Neuronal stem cell (in vitro differentiated cells): ENCODE data around the gene ABLIM2.
A peak's percentile ranks its signal among the peaks of the same experiment; 100 is the strongest.

Experiments used
- DNase-seq: peaks from one replicate; pipeline ENCODE4 v3.0.0-alpha.2; 2013; ENCODE audit warnings: low spot score
- H2AFZ ChIP-seq: one replicate; pipeline ENCODE4 v1.6.1; 2013; ENCODE audit warnings: mild to moderate bottlenecking, low read length, inconsistent platforms
- H2AK5ac ChIP-seq: 2 replicates; pipeline ENCODE4 v1.6.1; 2013; ENCODE audit warnings: low read depth, mild to moderate bottlenecking, inconsistent platforms, low read length, moderate library complexity, mixed read lengths
- H2BK120ac ChIP-seq: 2 replicates; pipeline ENCODE4 v1.6.1; 2013; ENCODE audit warnings: low read depth, mild to moderate bottlenecking, inconsistent platforms, low read length, moderate library complexity, mixed read lengths
- H2BK12ac ChIP-seq: one replicate; pipeline ENCODE4 v1.6.1; 2013; ENCODE audit warnings: low read length, inconsistent platforms
- H2BK15ac ChIP-seq: 2 replicates; pipeline ENCODE4 v1.6.1; 2013; ENCODE audit warnings: mild to moderate bottlenecking, low read length, inconsistent platforms, mixed read lengths
- H2BK5ac ChIP-seq: one replicate; pipeline ENCODE4 v1.6.1; 2013; ENCODE audit warnings: inconsistent platforms, mild to moderate bottlenecking, low read length, moderate library complexity
- H3K14ac ChIP-seq: one replicate; pipeline ENCODE4 v1.6.1; 2013; ENCODE audit warnings: low read length, inconsistent platforms
- H3K18ac ChIP-seq: 2 replicates; pipeline ENCODE4 v1.6.1; 2013; ENCODE audit warnings: low read length, inconsistent platforms
- H3K23ac ChIP-seq: 2 replicates; pipeline ENCODE4 v1.6.1; 2013; ENCODE audit warnings: low read depth, mild to moderate bottlenecking, mixed read lengths, low read length, inconsistent platforms; ENCODE audit not compliant: poor library complexity
- H3K27ac ChIP-seq: replicated peaks from 3 replicates; pipeline ENCODE4 v1.5.1; 2013; ENCODE audit warnings: low read length, inconsistent platforms
- H3K27me3 ChIP-seq, 3 experiments: 2 replicates each; pipeline ENCODE4 v1.6.1; 2013; ENCODE audit warnings: low read length in 3 of 3, mild to moderate bottlenecking in 2 of 3, inconsistent platforms in 1 of 3, low read depth in 1 of 3, mixed read lengths in 1 of 3, moderate library complexity in 1 of 3; ENCODE audit not compliant: control insufficient read depth in 3 of 3, insufficient read depth in 3 of 3
- H3K36me3 ChIP-seq, 2 donors: replicated peaks in 1 of 2; 2 replicates each; pipeline ENCODE4 v1.6.1; 2013; ENCODE audit warnings: low read length in 2 of 2; ENCODE audit not compliant: control insufficient read depth in 2 of 2, insufficient read depth in 2 of 2
- H3K4ac ChIP-seq: 2 replicates; pipeline ENCODE4 v1.6.1; 2013; ENCODE audit warnings: inconsistent platforms, mild to moderate bottlenecking, low read length, moderate library complexity
- H3K4me1 ChIP-seq, 2 donors: 1 replicate in 1 of 2; 2 replicates in 1 of 2; pipeline ENCODE4 v1.6.1; 2013; ENCODE audit warnings: low read length in 2 of 2, low read depth in 1 of 2; ENCODE audit not compliant: control insufficient read depth in 2 of 2, insufficient read depth in 1 of 2
- H3K4me2 ChIP-seq: one replicate; pipeline ENCODE4 v1.6.1; 2013; ENCODE audit warnings: mild to moderate bottlenecking, low read length, inconsistent platforms; ENCODE audit not compliant: insufficient read depth, poor library complexity, severe bottlenecking
- H3K4me3 ChIP-seq, 2 donors: 2 replicates each; pipeline ENCODE4 v1.5.1; 2013; ENCODE audit warnings: low read length in 2 of 2, mild to moderate bottlenecking in 2 of 2, inconsistent platforms in 1 of 2, moderate library complexity in 1 of 2
- H3K79me1 ChIP-seq: one replicate; pipeline ENCODE4 v1.6.1; 2013; ENCODE audit warnings: low read depth, mild to moderate bottlenecking, inconsistent platforms, low read length, moderate library complexity
- H3K9ac ChIP-seq: one replicate; pipeline ENCODE4 v1.6.1; 2013; ENCODE audit warnings: mild to moderate bottlenecking, low read depth, low read length, inconsistent platforms; ENCODE audit not compliant: poor library complexity
- H3K9me3 ChIP-seq, 2 donors: replicated peaks in 1 of 2; 2 replicates each; pipeline versions ENCODE3 to v1.6.1; 2013; ENCODE audit warnings: low read length in 2 of 2, mild to moderate bottlenecking in 2 of 2, inconsistent platforms in 1 of 2, low read depth in 1 of 2, mixed read lengths in 1 of 2, moderate library complexity in 1 of 2; ENCODE audit not compliant: control insufficient read depth in 2 of 2, insufficient read depth in 1 of 2
- H4K8ac ChIP-seq: one replicate; pipeline ENCODE4 v1.6.1; 2013; ENCODE audit warnings: low read depth, mild to moderate bottlenecking, inconsistent platforms, low read length, moderate library complexity
- H4K91ac ChIP-seq: one replicate; pipeline ENCODE4 v1.6.1; 2013; ENCODE audit warnings: low read length, low read depth, mild to moderate bottlenecking, inconsistent platforms; ENCODE audit not compliant: poor library complexity
- WGBS, 2 donors: extraction: QIAGEN DNeasy Blood & Tissue Kit; methylation state at CpG; one replicate each; pipeline ENCODE4 v1.1.7; 2013; ENCODE audit warnings: missing lambda C conversion rate in 2 of 2, mixed read lengths in 1 of 2; ENCODE audit not compliant: insufficient read length in 2 of 2, insufficient replicate concordance in 1 of 2; ENCODE audit errors: extremely low coverage in 2 of 2; 5-methylcytosine and 5-hydroxymethylcytosine counted together

ABLIM2 gene

DNA sequence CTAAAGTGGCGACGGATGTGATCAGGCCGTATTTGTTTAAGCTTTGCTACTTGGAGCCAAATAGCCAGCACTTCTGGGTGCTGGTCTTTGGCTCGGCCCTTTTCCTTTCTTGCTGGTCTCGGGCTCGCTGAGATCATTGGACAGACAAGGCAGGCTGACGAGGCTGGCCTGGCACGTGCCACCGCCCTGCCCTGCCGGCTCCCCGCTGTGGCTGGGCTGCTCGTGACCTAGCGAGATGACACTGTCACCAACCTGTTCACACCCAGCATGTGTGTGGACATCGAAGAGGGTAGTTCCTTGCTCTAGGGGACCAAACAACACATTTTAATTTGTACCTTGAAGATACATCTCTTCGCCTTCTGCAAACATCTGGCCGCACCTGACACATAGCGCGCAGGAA, 98.0 kb downstream of the ABLIM2 start:
- Histone ChIP-seq H3K79me1 (no peaks in the 10 kb centered on the region), H2BK120ac (no peak overlapping the region), H3K4me1 (no peaks in the 10 kb centered on the region), H3K27me3 (peaks cover 0 to 4% (median 0%) of the 10 kb centered on the region in 3 experiments), H2BK15ac (no peak overlapping the region), H3K23ac (no peak overlapping the region), H3K9ac (no peak overlapping the region), H2BK12ac (no peak overlapping the region), H3K27ac (no peak overlapping the region), H4K8ac (no peak overlapping the region), H3K4me3 (no peak overlapping the region), H3K36me3 (no peaks in the 10 kb centered on the region), H2AFZ (no peak overlapping the region), H3K14ac (no peak overlapping the region), H3K4me2 (no peak overlapping the region), H2BK5ac (peak overlapping the region; percentile 85), H3K9me3 (peaks cover 16 to 18% of the 10 kb centered on the region in 2 donors), H3K18ac (no peak overlapping the region), H2AK5ac (no peak overlapping the region), H4K91ac (no peak overlapping the region), H3K4ac (no peak overlapping the region)
- DNase-seq, result no peak
- no CpG with 5 or more reads among the region's 18 CpGs for WGBS, 2 donors

DNA sequence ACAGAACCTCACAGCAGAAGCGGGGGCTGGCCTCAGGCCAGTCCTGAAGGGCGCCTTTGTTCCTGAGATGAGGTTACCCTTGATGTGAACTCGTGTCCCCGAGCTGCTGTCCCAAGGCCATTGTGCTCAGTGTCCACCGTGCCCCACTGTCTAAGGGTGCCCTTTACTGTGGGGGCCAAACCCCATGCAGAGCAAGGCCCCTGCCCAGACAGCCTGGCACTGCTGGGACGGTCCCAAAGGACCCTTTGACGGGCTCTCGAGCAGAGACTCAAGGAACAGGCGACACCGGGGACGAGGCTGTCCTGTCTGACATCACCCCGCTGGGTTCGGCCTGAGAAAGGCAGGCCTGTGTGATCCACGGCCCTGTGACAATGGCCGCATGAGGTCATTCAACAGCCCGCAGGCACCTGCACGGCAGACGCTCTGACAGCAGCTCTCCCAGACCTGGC, 100.6 kb downstream of the ABLIM2 start:
- Histone ChIP-seq H4K8ac (no peak overlapping the region), H4K91ac (no peak overlapping the region), H2BK12ac (no peak overlapping the region), H3K79me1 (no peaks in the 10 kb centered on the region), H2AK5ac (no peak overlapping the region), H3K23ac (no peak overlapping the region), H3K4me3 (no peak overlapping the region), H2BK5ac (no peak overlapping the region), H2AFZ (no peak overlapping the region), H3K9ac (no peak overlapping the region), H3K27ac (no peak overlapping the region), H3K4me1 (no peaks in the 10 kb centered on the region), H3K18ac (peak overlapping the region; percentile 7), H3K36me3 (no peaks in the 10 kb centered on the region), H2BK120ac (no peak overlapping the region), H3K27me3 (peaks cover 0 to 4% (median 0%) of the 10 kb centered on the region in 3 experiments), H3K4ac (no peak overlapping the region), H3K4me2 (no peak overlapping the region), H2BK15ac (no peak overlapping the region), H3K9me3 (peaks cover 2 to 12% of the 10 kb centered on the region in 2 donors), H3K14ac (peak overlapping the region; percentile 31)
- DNase-seq, result no peak
- WGBS, 2 donors, result no CpG with 5 or more reads among the region's 18 CpGs

DNA sequence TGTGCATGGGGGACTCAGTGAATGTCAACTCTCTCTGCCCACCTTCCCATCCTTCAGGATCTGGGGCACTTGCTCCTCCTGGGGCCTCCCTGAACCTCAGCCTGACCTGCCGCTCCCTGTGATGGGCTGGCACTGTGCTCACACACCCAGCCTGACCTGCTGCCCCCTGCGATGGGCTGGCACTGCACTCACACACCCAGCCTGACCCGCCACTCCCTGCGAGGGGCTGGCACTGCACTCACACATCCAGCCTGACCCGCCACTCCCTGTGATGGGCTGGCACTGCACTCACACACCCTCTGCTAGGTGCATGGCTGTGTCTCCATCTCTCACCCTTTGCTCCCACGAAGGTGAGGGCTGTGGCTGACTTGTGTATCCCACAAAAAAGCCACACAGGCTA, 103.4 kb downstream of the ABLIM2 start:
- Histone ChIP-seq H4K8ac (no peak overlapping the region), H3K4me1 (peaks cover 3 to 7% of the 10 kb centered on the region in 2 donors), H3K18ac (no peak overlapping the region), H2BK120ac (no peak overlapping the region), H2BK5ac (no peak overlapping the region), H3K14ac (no peak overlapping the region), H3K9ac (no peak overlapping the region), H4K91ac (no peak overlapping the region), H2BK12ac (no peak overlapping the region), H2AFZ (no peak overlapping the region), H3K23ac (peak overlapping the region; percentile 5), H3K27ac (no peak overlapping the region), H3K36me3 (no peaks in the 10 kb centered on the region), H3K4me2 (no peak overlapping the region), H3K27me3 (peaks cover 0 to 4% (median 0%) of the 10 kb centered on the region in 3 experiments), H3K9me3 (peaks cover 2 to 12% of the 10 kb centered on the region in 2 donors), H3K4ac (no peak overlapping the region), H3K4me3 (peak overlapping the region in 1 of 2 donors; percentile 63), H3K79me1 (no peaks in the 10 kb centered on the region), H2AK5ac (peak overlapping the region; percentile 72), H2BK15ac (no peak overlapping the region)
- no peak for DNase-seq
- WGBS, 2 donors, result no CpG with 5 or more reads among the region's 6 CpGs

DNA sequence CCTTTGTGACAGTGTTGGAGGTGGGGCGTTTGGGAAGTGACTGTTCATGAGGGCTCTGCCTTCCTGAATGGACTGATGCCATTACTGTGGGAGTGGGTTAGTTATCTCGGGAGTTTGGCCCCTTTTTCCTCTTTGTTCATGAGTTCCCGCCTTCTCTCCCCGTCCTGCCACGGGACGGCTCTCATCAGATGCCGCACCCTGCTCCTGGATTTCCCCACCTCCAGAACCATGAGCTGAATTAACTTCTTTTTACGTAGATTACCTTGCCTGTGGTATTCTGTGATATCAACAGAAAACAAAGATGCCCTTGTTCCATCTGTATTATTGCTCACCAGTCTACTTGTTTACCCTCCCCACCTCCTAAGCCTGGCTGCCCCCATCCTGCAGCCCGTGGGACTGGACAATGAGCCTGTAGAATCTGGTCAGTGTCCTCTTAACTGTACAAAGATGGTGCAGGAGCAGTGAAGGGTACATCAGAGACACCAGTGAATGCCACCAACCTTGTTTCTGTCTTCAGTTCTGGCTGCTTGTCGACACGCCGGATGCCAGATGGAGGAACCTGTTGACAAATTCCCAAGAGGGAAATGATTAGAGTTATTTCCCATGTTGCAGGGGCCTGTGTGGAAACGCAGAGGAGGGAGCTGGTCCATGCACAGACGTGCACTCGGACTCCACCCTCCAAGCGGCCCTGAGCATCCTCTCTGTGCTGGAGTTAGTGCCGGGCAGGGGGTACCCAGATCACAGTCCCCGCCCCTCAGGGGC, 104.7 kb downstream of the ABLIM2 start:
- Histone ChIP-seq H3K23ac (no peak overlapping the region), H2AK5ac (peak overlapping the region; percentile 53), H3K9ac (no peak overlapping the region), H3K36me3 (no peaks in the 10 kb centered on the region), H2BK15ac (no peak overlapping the region), H4K8ac (no peak overlapping the region), H4K91ac (no peak overlapping the region), H3K9me3 (peaks cover 2 to 12% of the 10 kb centered on the region in 2 donors), H3K4me3 (peak overlapping the region in 1 of 2 donors; percentile 15), H3K4me1 (peaks cover 4 to 10% of the 10 kb centered on the region in 2 donors), H3K18ac (no peak overlapping the region), H3K4ac (no peak overlapping the region), H3K4me2 (no peak overlapping the region), H3K27ac (no peak overlapping the region), H3K79me1 (no peaks in the 10 kb centered on the region), H3K27me3 (peaks cover 0 to 2% (median 0%) of the 10 kb centered on the region in 3 experiments), H2BK12ac (no peak overlapping the region), H2BK5ac (no peak overlapping the region), H2AFZ (no peak overlapping the region), H3K14ac (no peak overlapping the region), H2BK120ac (no peak overlapping the region)
- no CpG with 5 or more reads among the region's 18 CpGs for WGBS, 2 donors
- no peak for DNase-seq
